ENCODE results near the gene TOGARAM1. TPM values are rescaled to one million over a fixed set of nuclear protein-coding genes. Genes with fewer than 3 reads are reported as not detected.

Gene TOGARAM1
- polyA plus RNA-seq, 1 of the 3 experiments (the other 2 are of a cell fraction): 2.1 TPM

DNA sequence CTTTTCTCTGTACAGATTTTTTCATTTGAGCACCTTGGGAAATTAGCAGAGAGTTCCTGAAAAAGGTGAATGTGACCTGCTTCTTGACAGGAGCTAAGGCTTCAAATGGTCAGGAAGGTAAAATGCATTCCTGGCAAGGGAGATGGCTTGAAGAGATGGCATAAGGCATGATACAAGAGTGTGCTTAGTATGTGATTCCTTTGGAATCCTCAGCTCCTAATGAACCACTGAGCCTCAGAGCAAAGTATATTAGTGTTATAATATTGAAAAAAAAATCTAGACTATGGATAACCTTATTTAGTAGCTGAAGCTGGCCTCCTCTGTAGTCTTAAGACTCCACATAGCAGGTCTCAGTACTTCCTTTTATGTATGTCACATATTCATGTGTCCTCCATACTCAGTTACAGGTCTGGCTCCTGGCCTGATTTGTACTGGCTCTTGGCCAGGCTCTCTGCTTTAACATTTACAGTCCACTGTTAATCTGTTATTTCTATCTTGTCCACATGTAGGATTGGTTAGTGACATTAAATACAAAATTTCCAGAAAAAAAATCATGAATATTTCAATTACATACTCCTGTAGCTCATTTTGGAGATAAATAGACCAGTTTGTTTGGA, 17.9 kb downstream of the TOGARAM1 start (continued):
- TF ChIP-seq, protein P1, sequence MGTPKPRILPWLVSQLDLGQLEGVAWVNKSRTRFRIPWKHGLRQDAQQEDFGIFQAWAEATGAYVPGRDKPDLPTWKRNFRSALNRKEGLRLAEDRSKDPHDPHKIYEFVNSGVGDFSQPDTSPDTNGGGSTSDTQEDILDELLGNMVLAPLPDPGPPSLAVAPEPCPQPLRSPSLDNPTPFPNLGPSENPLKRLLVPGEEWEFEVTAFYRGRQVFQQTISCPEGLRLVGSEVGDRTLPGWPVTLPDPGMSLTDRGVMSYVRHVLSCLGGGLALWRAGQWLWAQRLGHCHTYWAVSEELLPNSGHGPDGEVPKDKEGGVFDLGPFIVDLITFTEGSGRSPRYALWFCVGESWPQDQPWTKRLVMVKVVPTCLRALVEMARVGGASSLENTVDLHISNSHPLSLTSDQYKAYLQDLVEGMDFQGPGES (IDR thresholded peaks at IDR 0.05; ENCODE audit: low read depth, low read length): no peak
- TF ChIP-seq, protein P2, sequence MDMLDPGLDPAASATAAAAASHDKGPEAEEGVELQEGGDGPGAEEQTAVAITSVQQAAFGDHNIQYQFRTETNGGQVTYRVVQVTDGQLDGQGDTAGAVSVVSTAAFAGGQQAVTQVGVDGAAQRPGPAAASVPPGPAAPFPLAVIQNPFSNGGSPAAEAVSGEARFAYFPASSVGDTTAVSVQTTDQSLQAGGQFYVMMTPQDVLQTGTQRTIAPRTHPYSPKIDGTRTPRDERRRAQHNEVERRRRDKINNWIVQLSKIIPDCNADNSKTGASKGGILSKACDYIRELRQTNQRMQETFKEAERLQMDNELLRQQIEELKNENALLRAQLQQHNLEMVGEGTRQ (IDR thresholded peaks at IDR 0.05; ENCODE audit: borderline replicate concordance, low read depth, low read length): no peak
- no peak for TF ChIP-seq RFX5 (IDR thresholded peaks at IDR 0.05; ENCODE audit: low read length)

DNA sequence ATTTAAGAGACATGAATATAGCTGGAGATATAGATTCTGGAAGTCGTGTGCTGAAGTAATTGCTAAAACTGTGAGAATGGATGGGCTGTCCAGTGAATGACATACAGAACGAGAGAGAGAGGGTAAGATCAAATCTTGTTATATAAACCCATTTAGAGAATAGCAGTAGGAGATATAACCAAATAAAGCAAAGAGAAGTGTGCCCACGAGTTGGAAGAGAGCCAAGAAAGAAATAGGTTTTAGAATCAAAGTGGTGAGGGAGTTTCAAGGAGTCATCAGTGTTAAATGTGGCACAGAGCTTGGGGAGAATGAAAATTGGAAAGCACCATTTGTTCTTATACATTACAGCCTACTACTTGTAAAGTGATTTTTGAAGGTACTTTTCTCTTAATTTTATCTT, 19.2 kb downstream of the TOGARAM1 start:
- Histone ChIP-seq H3K9me3 (no peaks in the 10 kb centered on the region), H3K9ac (no peak overlapping the region), H3K27ac (ENCODE audit: low read depth in 2 of 2, low read length in 1 of 2) (no peak overlapping the region), H3F3A (replicated peaks; ENCODE audit: insufficient read depth) (no peaks in the 10 kb centered on the region), H3K4me2 (no peak overlapping the region), H3K79me2 (ENCODE audit: insufficient read depth) (peaks cover 21% of the 10 kb centered on the region), H3K36me3 (replicated peaks in 1 of 2; ENCODE audit: control insufficient read depth in 1 of 2, insufficient read depth in 2 of 2, low read length in 1 of 2) (no peaks in the 10 kb centered on the region), H3K27me3 (ENCODE audit: insufficient read depth) (no peaks in the 10 kb centered on the region), H3K4me1 (ENCODE audit: control insufficient read depth in 1 of 2, insufficient read depth in 2 of 2, low read depth in 1 of 2, low read length in 1 of 2) (peaks cover 0 to 3% of the 10 kb centered on the region in 2 experiments; a peak in 1 of 4 replicates), H4K20me1 (ENCODE audit: insufficient read depth) (no peaks in the 10 kb centered on the region), H3K4me3 (ENCODE audit: low read depth in 2 of 2, low read length in 1 of 2) (no peak overlapping the region), H2AFZ (ENCODE audit: low read depth) (no peak overlapping the region), H3K9me2 (no peaks in the 10 kb centered on the region)
- WGBS (ENCODE audit: low lambda C conversion rate): 43% methylated on average over 3 of the region's 3 CpGs
- ChIA-PET POLR2A (no interaction called here), CTCF (no interaction called here)
- DNase-seq: no peak
- no peak for TF ChIP-seq NRF1 (IDR thresholded peaks at IDR 0.05; ENCODE audit: low read depth, low read length)

DNA sequence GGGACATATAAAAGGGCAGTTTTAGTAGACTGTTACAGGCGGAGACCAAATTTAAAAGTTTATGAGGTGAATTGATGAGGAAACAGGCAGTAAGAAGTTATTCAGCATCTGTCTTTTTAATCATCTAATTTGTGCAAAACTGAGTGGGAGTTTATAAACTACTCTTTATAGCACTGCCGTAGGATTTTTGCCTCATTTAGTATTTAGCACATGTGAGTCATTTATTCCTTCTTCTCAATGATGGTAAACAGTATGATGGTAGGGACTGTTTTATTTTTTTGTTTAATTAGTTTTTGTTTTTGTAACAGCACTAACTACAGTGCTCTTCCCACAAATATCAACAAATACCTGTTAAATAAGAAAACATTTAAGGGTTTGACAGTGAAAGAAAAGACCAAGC, 20.6 kb downstream of the TOGARAM1 start:
- H3K9me2 ChIP-seq: no peaks in the 10 kb centered on the region
- H3K27me3 ChIP-seq (ENCODE audit: insufficient read depth): no peaks in the 10 kb centered on the region
- H3K4me3 ChIP-seq (ENCODE audit: low read depth in 2 of 2, low read length in 1 of 2): no peak overlapping the region
- no peak overlapping the region for H3K4me2 ChIP-seq
- no peak for DNase-seq
- H2AFZ ChIP-seq (ENCODE audit: low read depth): no peak overlapping the region
- WGBS (ENCODE audit: low lambda C conversion rate): 100% methylated on average over 2 of the region's 2 CpGs
- H3F3A ChIP-seq (replicated peaks; ENCODE audit: insufficient read depth): no peaks in the 10 kb centered on the region
- no peaks in the 10 kb centered on the region for H3K9me3 ChIP-seq
- no peaks in the 10 kb centered on the region for H3K36me3 ChIP-seq (replicated peaks in 1 of 2; ENCODE audit: control insufficient read depth in 1 of 2, insufficient read depth in 2 of 2, low read length in 1 of 2)
- ChIA-PET CTCF (no interaction called here), POLR2A (no interaction called here)
- peaks cover 9% of the 10 kb centered on the region for H3K79me2 ChIP-seq (ENCODE audit: insufficient read depth)
- TF ChIP-seq POLR2AphosphoS5 (IDR thresholded peaks at IDR 0.05; ENCODE audit: low read depth, low read length): no peak
- TF ChIP-seq MXI1 (IDR thresholded peaks at IDR 0.05; ENCODE audit: low read depth, low read length): no peak
- TF ChIP-seq FOXJ3 (CRISPR knock-in tag; IDR thresholded peaks at IDR 0.05): no peak
- TF ChIP-seq, protein P3, sequence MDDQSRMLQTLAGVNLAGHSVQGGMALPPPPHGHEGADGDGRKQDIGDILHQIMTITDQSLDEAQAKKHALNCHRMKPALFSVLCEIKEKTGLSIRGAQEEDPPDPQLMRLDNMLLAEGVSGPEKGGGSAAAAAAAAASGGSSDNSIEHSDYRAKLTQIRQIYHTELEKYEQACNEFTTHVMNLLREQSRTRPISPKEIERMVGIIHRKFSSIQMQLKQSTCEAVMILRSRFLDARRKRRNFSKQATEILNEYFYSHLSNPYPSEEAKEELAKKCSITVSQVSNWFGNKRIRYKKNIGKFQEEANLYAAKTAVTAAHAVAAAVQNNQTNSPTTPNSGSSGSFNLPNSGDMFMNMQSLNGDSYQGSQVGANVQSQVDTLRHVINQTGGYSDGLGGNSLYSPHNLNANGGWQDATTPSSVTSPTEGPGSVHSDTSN (IDR thresholded peaks at IDR 0.05): no peak
- TF ChIP-seq TCF12 (IDR thresholded peaks at IDR 0.05): no peak
- TF ChIP-seq RAD21 (IDR thresholded peaks at IDR 0.05; ENCODE audit: low read length): no peak
- TF ChIP-seq, protein P4, sequence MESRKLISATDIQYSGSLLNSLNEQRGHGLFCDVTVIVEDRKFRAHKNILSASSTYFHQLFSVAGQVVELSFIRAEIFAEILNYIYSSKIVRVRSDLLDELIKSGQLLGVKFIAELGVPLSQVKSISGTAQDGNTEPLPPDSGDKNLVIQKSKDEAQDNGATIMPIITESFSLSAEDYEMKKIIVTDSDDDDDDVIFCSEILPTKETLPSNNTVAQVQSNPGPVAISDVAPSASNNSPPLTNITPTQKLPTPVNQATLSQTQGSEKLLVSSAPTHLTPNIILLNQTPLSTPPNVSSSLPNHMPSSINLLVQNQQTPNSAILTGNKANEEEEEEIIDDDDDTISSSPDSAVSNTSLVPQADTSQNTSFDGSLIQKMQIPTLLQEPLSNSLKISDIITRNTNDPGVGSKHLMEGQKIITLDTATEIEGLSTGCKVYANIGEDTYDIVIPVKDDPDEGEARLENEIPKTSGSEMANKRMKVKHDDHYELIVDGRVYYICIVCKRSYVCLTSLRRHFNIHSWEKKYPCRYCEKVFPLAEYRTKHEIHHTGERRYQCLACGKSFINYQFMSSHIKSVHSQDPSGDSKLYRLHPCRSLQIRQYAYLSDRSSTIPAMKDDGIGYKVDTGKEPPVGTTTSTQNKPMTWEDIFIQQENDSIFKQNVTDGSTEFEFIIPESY (IDR thresholded peaks at IDR 0.05; ENCODE audit: borderline replicate concordance, low read depth): no peak
- no peak for TF ChIP-seq GABPA (IDR thresholded peaks at IDR 0.05; ENCODE audit: low read depth)
- H3K4me1 ChIP-seq (ENCODE audit: control insufficient read depth in 1 of 2, insufficient read depth in 2 of 2, low read depth in 1 of 2, low read length in 1 of 2): peaks cover 0 to 3% of the 10 kb centered on the region in 2 experiments; a peak in 1 of 4 replicates
- no peaks in the 10 kb centered on the region for H4K20me1 ChIP-seq (ENCODE audit: insufficient read depth)
- no peak overlapping the region for H3K9ac ChIP-seq
- H3K27ac ChIP-seq (ENCODE audit: low read depth in 2 of 2, low read length in 1 of 2): no peak overlapping the region
